Renal cortex interstitium (tissue), 11 donors: ENCODE measurements around the gene SSTR3. TPM values are rescaled to one million over a fixed set of nuclear protein-coding genes. Genes with fewer than 3 reads are reported as not detected.

Source experiments
- DNase-seq, 11 donors: peaks; one replicate each; pipeline ENCODE4 v3.0.0-alpha.2; 2013; ENCODE audit warnings: low read depth in 9 of 11, low spot score in 4 of 11; ENCODE audit errors: extremely low read depth in 1 of 11
- polyA plus RNA-seq, 3 donors: library from polyadenylated mRNA; unstranded; fragments of 120-200 nt; gene quantifications; one replicate each; pipeline ENCODE4 v1.2.1, GENCODE V29; 2013; ENCODE audit not compliant: insufficient read length in 3 of 3

The SSTR3 gene
- polyA plus RNA-seq, 3 donors = 0.68 to 1.2 (median 0.76) TPM

- no peak for DNase-seq
Measured at GRCh38 chr22:37218771-37219411, 6.6 kb upstream of the SSTR3 start.

- no peak for DNase-seq
Measured at GRCh38 chr22:37218399-37218770, 6.1 kb upstream of the SSTR3 start.

GRCh38 chr22:37215890-37216289, 3.6 kb upstream of the SSTR3 start:
- no peak for DNase-seq

GRCh38 chr22:37214731-37215030, 2.4 kb upstream of the SSTR3 start:
- no peak for DNase-seq

- no peak for DNase-seq
Measured at GRCh38 chr22:37213941-37214730, 1.9 kb upstream of the SSTR3 start.

- no peak for DNase-seq
Measured at GRCh38 chr22:37213218-37213855, 1.1 kb upstream of the SSTR3 start.

GRCh38 chr22:37211866-37212173, 457 bp downstream of the SSTR3 start:
- no peak for DNase-seq

- DNase-seq = no peak
Measured at GRCh38 chr22:37211075-37211865, 1.0 kb downstream of the SSTR3 start.

- no peak for DNase-seq
Measured at GRCh38 chr22:37210041-37210803, 2.1 kb downstream of the SSTR3 start.

GRCh38 chr22:37209140-37209845, 3.0 kb downstream of the SSTR3 start:
- DNase-seq = no peak

- no peak for DNase-seq
Measured at GRCh38 chr22:37208401-37209139, 3.7 kb downstream of the SSTR3 start.

GRCh38 chr22:37207981-37208380, 4.3 kb downstream of the SSTR3 start:
- no peak for DNase-seq

- DNase-seq = no peak
Measured at GRCh38 chr22:37206841-37207821, 5.1 kb downstream of the SSTR3 start.

- no peak for DNase-seq
Measured at GRCh38 chr22:37206118-37206840, 6.0 kb downstream of the SSTR3 start.

GRCh38 chr22:37205046-37205445, 7.2 kb downstream of the SSTR3 start:
- no peak for DNase-seq

- DNase-seq = no peak
Measured at GRCh38 chr22:37204045-37204655, 8.1 kb downstream of the SSTR3 start.
